HG03135 (cell line): ENCODE results near the gene GNS.
"Not testable (repeated sequence)": the region's sequence is repeated elsewhere in the genome, so short reads cannot be mapped to it uniquely, and the experiment has no call there.

ENCODE experiments used
- ATAC-seq: cut with Tn5 transposase; IDR thresholded peaks from one replicate; pipeline ENCODE4 v1.9.1; 2021; ENCODE audit warnings: mild to moderate bottlenecking, moderate library complexity; ENCODE audit not compliant: unreplicated experiment

The GNS gene

DNA sequence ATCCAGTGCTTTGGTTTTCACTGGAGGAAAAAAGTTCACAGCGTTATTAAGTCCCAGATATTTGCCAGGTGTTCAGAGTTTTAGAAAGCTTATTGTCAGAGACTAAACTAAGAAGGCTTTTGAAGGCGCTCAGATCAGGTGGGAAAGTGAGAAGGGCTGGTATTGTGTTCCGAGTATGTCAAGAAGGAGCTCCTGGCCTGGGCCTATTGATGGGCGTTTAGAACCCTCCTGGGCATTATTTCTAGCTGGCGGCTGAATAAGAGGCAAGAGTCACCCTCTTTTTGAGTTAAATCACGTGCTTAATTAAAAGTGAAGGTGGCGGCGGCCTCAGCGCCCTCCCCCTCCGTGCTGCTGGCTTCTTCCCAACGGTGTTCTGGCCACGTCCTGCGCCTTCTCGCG is 20.9 kb upstream of the GNS start:
- ATAC-seq: no peak

DNA sequence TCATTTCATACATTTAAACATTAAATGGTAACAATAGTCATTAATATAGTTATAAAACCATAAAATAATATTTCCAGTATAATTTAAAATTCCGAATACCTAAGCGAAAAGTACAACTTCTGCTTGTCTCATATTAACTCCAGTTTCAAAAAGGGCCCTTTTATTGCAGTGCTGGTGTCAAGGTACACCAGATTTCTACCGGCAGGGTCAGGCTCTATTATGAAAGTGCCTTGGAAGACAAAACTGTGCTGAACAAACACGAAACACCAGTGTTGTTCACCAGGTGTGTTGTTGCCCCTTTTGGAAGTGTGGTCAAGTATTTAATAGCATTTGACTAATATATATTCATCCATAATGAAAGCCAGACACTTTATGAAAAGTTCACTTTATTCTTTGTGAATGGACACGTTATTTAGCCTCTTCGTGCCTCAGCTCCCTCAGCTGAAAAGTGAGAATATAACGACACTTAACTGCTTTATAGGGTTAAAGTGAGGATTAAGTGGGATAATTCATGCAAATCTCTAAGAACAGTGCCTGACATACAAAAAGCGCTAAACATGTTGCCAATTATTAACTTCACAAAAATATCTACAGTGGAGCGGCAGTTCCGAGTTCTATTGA is 20.3 kb upstream of the GNS start:
- no peak for ATAC-seq

DNA sequence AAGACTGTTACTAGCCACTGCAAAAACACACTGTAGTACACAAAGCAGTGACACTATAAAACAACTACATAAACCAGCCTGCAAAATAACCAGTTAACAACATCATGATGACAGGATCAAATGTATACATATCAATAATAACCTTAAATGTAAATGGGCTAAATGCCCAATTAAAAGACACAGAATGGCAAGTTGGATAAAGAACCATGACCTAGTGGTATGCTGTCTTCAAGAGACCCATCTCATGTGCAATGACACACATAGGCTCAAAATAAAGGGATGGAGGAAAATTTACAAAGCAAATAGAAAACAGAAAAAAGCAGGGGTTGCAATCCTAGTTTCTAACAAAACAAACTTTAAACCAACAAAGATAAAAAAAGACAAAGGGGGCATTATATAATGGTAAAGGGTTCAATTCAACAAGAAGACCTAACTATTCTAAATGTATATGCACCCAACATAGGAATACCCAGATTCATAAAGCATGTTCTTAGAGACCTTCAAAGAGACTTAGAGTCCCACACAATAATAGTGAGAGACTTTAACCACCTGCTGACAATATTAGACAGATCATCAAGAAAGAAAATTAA is 16.0 kb upstream of the GNS start:
- not testable (repeated sequence) for ATAC-seq

DNA sequence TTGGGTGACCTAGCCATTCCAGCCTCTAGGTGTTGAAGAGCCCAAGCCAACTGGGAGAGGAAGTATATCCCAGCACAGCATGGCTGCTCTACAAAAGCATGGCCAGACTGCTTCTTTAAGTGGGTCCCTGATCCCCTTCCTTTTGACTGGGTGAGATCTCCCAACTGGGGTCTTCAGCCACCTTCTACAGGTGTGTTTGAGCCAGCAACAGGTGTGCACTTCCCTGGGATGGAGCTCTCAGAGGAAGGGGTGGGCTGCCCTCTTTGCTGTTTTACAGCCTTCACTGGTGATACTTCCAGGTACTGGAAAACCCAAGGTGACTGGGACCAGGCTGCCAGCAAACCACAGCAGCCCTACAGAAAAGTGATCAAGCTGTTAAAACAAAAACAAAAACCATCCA is 14.2 kb upstream of the GNS start:
- ATAC-seq: no peak

DNA sequence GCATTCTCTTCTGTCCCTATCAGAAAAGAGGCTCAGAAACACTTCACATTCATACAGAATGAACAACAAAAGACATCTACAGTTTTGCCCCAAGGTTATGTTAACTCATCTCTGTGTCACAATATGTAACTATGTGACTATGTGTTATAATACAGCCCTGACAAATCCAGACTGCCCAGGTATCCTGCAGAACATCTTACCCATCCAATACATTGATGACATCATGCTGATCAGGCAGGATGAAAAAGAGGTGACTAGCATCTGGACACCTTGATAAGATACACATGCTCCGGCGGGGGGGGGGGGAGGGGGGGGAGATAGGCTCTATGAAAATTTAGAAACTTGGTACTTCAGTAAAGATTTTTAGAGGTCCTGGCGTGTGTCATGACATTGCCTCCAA is 8.3 kb upstream of the GNS start:
- ATAC-seq: no peak

DNA sequence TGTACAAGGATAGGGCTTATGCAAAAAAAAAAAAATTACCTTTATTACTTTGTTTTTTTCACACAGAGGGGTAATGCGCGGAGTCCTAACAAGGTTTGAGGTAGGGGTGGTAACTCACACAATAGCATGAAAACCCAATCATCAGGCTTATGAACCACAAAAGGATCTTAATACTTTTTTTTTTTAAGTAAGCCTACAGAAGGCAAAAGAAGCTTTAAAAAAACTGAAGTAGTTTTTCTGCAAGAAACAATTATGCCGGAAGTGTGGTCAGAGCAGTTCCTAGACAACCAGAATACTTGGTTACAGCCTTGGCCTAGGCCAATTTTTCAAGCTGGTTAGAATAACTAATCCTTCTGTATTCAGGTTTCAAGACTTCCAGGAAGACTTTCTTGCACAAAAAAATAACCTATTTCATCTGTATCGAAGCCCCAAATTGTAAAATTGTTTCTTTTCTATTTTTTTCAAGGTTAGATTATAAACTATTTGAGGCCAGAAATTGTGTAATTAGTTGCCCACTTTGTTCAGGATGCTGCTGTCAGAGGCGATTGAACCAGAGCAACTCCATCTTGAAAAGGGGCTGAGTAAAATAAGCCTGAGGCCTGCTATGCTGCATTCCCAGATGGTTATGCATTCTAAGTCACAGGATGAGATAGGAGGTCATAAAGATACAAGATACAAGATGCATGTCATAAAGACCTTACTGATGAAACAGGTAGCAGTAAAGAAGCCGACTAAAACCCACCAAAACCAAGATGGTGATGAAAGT is 1.8 kb upstream of the GNS start:
- ATAC-seq: no peak

DNA sequence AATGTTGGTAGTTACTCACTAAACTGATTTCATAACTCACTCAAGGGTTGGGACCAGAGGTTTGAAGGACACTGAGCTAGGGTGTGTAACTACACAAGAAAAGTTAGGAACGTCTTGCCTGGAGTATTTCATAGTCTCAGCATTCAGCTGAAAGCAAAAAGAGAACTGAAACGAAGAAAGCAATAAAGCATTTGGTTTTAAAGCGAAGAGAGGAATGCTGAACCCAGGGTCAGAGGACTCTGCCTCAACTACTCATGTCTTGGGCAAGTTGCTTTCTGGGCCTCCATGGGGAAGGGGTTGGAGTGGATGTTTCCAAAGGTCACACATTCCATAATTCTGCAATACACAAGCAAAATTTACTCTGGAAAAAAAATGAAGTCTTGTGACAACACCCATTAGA is 1.4 kb downstream of the GNS start:
- ATAC-seq: no peak

DNA sequence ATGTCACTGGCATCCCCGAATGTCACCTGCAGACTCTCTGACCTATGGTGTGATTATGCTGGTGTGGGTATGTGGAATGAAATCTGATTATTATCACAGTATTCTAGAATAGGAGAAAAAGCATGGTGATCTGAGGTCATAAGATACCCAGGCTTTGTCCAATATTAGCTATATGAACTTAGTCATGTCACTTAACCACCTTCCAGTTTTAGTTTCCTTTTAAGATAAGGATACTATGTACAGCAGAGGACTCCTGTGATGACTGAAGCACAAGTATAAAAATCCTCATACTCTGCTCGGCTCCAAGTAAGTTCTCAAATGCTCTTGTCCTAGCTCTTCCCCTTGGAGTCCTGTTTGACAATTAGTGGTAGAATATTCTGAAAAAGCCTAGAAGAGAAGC is 2.8 kb downstream of the GNS start:
- peak; percentile 46 for ATAC-seq

DNA sequence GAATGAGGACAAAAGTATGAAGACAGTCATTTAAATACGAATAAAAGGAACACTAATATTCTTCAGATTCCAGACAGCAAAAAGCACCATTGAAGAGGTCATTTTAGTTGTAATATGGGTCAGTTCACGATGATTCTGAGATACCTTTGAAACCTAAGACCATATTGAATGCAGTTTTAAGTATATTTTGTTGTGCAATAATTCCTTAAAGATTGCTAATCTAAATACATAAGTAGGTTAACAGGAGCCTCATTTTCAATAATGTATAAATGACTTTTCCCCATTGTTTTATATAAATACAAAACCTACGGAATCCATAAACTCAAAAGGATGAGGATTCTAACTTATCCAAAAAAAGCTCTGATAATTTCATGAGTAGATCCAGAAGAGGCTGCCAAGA is 5.8 kb downstream of the GNS start:
- ATAC-seq: no peak

DNA sequence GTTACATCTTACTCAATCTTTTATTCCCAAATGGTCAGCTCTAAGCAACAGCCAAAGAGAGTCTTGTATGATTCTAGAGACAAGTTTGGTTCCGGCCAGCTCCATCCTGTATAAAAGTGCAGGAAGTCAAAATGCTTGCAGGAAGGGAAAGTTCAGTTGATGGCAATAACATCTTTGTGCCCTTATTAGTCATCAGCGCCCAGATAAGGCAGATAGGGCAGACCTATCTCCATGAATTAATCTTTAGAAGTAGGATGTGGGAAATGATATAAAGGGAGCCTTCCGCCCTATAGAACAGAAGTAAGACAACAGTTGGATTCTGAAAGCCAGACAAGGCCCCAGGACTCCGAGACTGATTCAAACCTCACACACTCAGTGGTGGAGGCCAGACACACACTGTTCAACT is 6.4 kb downstream of the GNS start:
- no peak for ATAC-seq

DNA sequence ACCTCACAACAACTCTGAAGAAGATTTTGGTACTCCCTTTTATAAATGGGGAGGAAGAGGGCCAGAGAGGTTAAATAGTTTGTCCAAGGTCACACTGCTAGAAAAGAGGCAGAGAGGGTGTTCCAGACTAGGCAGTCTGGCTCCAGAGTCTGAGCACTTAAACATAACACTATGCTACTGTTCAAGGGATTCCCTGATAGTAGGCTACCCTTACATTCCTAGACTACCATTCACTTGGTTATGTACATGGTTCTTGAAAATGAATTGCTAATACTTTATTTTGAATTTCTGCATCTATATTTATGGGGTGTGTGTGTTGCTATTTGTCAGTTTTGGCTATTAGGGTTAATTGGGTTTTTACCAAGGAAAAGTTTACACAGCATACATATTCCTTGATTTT is 7.2 kb downstream of the GNS start:
- no peak for ATAC-seq

DNA sequence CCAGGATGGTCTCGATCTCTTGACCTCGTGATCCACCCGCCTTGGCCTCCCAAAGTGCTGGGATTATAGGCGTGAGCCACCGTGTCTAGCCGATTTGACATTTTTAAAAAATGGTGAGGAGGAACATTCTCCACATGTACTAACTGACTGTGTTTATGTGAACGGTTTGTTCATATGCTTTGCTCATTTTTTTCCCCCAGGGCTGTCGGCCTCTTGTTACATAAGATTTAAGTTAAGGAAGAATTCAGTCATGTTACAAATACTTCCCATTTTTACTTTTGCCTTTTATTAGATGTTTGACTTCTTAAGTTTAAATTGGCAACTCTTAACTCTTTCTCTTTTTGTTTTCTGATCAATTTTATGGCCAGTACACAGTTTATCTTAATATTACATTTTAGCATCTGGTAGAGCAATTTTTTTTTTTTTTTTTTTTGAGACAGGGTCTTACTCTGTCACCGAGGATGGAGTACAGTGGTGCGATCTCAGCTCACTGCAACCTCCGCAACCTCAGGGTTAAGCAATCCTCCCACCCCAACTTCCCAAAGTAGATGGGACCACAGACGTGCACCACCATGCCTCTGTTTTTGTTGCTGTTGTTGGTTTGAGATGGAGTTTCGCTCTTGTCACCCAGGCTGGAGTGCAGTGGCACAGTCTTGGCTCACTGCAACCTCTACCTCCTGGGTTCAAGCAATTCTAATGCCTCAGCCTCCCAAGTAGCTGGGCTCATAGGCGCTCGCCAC is 9.6 kb downstream of the GNS start:
- ATAC-seq: no peak

DNA sequence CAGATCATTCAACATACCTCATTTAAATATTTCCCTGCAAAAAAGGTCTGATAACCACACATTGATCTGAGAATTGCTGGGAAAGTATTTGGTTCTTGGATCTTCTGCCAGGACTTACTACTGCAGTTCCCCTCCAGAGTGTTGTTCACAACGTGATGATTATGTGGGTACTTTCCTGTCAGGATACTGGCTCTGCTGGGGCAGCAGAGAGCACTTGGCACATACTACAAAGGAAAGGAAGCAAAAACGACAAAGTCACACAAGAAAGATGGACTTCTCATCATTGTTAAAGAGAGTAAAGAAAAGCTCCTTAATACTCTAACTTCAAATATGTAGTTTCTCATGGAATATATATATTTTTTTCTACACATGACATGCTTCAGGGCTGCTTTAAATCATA is 11.5 kb downstream of the GNS start:
- ATAC-seq: no peak

DNA sequence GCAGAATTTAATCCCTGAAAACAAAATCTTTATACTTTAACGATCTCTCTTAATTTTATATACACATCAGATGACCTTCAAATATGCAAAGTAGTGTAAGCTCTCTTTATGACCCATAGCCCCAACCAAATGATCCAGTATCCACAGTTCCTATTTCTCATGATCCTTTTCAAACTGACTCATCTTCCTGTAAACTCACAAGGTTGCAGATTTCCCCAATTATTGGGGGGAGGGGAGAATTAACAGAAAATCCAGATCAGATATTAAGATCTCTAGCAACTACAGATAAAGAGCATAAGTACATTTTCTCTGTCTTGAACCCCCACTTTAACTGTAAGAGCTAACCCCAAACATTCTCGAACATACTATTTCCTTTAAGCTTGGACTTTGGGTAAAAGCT is 12.5 kb downstream of the GNS start:
- no peak for ATAC-seq

DNA sequence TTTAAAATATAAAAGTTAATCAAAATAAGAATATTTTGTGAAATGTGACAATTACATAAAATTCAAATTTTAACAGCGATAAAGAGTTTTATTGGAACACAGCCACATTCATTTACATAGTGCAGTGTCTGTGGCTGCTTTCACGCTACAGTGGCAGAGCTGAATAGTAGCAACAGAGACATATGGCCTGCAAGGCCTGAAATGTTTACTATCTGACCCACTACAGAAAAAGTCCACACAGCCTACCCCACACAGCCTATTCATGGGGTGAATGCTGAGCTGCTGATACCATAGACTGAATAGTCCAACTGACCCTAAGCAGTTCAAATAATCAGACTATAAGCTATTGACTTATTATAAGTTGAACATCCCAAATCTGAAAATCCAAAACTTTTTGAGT is 13.2 kb downstream of the GNS start:
- no peak for ATAC-seq

DNA sequence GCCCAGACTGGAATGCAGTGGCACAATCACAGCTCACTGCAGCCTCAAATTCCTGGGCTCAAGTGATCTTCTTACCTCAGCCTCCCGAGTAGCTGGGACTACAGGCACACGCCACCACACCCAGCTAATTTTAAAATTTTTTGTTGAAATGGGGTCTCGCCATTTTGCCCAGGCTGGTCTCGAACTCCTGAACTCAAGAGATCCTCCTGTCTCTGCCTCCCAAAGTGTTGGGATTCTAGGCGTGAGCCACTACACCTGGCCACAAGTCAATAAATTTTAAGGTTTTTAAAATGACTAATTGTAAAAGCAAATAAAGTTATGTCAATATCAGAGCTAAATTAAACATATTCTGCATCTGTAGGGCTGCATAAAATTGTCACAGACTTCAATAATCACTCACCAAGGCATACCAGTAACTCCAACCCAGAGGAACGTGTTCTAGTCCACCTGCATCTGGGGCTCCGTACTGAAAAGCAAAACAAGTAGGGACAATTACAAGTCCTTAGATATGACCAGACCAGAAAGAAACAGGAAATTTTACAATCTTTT is 13.9 kb downstream of the GNS start:
- no peak for ATAC-seq

DNA sequence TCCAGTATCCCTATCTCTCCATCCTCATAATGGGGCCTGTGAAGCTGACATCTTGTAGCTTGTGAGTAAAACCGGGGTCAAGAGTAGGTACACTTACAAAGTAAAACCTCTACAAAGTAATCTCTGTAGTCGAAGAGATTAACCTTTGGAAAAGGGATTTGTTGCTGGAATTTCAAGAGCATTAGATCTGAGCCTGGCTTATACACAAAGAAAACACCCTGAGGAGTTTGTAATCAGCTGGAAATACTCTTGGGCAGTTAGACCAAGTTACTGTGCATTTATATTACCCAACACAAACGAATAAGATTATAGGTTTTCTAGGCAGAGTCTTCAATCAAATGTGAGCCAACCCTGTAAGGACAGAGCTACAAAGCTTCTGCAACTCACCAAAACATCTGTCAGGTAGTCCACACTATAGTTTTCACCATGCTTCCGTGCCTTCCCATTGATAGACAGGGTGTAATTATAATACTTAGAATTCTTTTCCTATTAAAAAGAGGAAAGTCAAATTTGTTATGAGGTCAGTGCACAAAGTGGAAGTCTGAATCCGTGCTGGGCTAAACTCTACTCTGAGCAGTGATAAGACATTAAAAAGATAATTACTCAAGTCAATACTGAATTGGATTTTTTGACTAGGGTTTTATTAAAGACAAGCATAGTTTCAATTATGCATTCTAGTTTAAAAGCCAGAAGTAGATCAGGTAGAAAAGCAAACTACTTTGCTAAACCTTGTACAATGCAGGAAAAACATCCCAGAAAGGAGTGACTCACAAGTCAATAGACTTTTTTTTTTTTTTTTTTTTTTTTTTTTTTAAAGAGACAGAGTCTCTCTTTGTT is 14.6 kb downstream of the GNS start:
- ATAC-seq: no peak

DNA sequence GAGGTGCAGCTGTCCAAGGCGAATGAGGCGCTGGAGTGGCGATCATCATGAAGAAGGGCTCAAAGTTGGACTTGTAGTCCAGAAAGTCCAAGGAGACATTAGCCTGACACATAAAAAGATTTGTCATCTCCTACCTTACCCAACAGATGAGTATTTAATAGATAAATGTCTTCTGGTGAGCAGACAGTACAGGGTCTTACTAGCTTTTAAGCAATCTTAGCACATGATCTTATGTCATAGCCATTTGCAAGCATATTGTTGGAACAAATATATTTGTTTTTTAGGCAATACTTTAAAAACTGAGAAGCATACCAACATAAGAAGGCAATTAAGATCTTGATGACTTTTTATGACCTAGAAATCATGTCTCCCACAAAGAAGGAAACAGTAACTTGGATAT is 16.0 kb downstream of the GNS start:
- ATAC-seq: no peak

DNA sequence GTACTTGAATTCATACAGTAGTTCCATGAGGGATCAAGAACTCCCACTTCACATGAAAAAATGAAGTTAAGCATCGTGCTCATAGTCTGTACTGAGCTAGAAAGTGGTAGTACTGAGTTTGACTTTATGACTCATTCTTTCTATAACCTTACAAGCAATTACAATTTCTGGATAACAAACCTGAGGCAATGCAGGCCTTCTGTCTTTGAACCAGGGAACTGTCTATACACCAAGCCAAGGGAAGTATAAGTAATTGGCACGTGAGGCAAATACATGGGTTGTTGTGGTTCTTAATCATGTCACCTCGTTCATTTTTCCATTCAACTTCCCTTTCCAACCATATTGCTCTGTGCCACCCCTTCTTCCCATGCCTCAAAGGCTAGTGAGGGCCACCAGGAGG is 16.8 kb downstream of the GNS start:
- no peak for ATAC-seq

DNA sequence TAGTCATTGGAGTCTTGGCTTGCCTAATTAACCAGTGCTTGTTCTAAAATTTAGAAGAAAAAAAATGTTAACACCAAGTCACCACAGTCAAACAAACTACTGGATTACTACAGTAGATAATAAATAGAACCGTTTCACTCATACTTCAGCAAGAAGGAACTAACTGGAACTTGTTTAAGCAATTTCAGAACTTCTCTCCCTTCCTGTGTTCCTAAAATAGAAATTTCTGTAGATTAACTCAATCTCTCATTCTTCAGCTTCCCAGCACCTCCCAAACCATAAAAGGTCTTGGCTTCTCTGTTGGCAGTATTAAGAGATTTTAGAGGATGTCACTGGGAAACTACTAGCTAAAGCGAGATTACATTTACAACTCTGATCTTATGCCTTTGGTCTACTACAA is 18.6 kb downstream of the GNS start:
- ATAC-seq: no peak

DNA sequence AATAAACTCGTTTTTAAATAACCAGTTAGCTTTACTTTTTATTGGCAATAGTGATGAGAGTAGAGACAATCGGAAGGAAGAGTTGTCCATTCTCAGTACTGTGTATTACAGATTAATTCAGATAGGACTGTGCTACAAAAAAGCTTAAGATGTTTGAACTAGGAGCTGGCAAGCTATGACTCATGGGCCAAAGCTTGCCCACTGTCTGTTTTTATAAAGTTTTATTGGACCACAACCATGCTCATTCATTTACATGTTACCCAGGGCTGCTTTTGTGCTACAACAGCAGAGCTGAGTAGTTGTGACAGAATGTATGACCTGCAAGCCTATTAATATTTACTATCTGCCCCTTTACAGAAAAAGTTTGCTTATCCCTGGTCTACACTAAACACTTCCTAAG is 19.4 kb downstream of the GNS start:
- no peak for ATAC-seq
